H1 (cell line): ENCODE data around the gene NTMT1. TPM values are rescaled to one million over a fixed set of nuclear protein-coding genes. Genes with fewer than 3 reads are reported as not detected.

ENCODE experiments used
- BRCA1 ChIP-seq: IDR thresholded peaks from 2 replicates; pipeline ENCODE4 v1.6.1; 2012; ENCODE audit warnings: low read depth, low read length, improper control_type of control experiment
- CBX5 ChIP-seq: fragments of 300-800, 300-1000 bp; sonication (generic); IDR thresholded peaks from 2 replicates; pipeline ENCODE4 v1.7.1; 2016; ENCODE audit warnings: antibody characterized with exemption, low read length, low read depth
- CEBPB ChIP-seq: IDR thresholded peaks from 2 replicates; pipeline ENCODE4 v1.6.1; 2012; ENCODE audit warnings: low read depth, low read length
- CREB1 ChIP-seq: IDR thresholded peaks from 2 replicates; pipeline ENCODE4 v1.6.1; 2012; ENCODE audit warnings: inconsistent platforms
- RXRA ChIP-seq: IDR thresholded peaks from 2 replicates; pipeline ENCODE4 v1.6.1; 2011; ENCODE audit warnings: low read depth, mild to moderate bottlenecking, low read length, moderate library complexity; ENCODE audit not compliant: insufficient read depth
- SP1 ChIP-seq: IDR thresholded peaks from 2 replicates; pipeline ENCODE4 v1.6.1; 2011; ENCODE audit warnings: low read depth, low read length
- SP4 ChIP-seq: IDR thresholded peaks from 2 replicates; pipeline ENCODE4 v1.6.1; 2012; ENCODE audit warnings: low read length, inconsistent platforms
- TBP ChIP-seq: IDR thresholded peaks from 2 replicates; pipeline ENCODE4 v1.6.1; 2011; ENCODE audit warnings: low read depth, low read length, improper control_type of control experiment
- polyA plus RNA-seq, 7 experiments: library from polyadenylated mRNA; depleted of rRNA in 3 of 7; stranded (reverse) in 5 of 7; unstranded in 2 of 7; fragments of >200 nt in 5 of 7; fragments of 200-250 nt in 2 of 7; gene quantifications; 1 replicate in 5 of 7; 2 replicates in 1 of 7; 4 replicates in 1 of 7; pipeline versions ENCODE4 v1.2.1 to v1.2.3, GENCODE V29; 2011 to 2013; ENCODE audit warnings: missing spikeins in 2 of 7, mixed read lengths in 2 of 7
- total RNA-seq: library from RNA; stranded (reverse); fragmentation: NEBNext Ultra II Directional; extraction: Animal tissue kit (Norgen Biotek cat#: 25700); gene quantifications from 2 replicates; pipeline ENCODE4 v1.2.1, GENCODE V29; 2021
- TF ChIP-seq, protein P1 (sequence below): IDR thresholded peaks from 2 replicates; pipeline ENCODE4 v1.6.1; 2012; ENCODE audit warnings: inconsistent platforms
- TF ChIP-seq, protein P2 (sequence below): fragments of 300-600 bp; sonication (generic); IDR thresholded peaks from 2 replicates; pipeline ENCODE4 v1.7.1; 2012; ENCODE audit warnings: low read length, moderate library complexity, mild to moderate bottlenecking, inconsistent platforms; ENCODE audit not compliant: insufficient replicate concordance

NTMT1 gene
- total and polyA plus RNA-seq, 2 of the 8 experiments (the other 6 are each of a cell fraction or from before 2014, with no cell fraction given): 66.8 to 70.2 TPM

GRCh38 chr9:129596541-129597331, 29.2 kb upstream of the NTMT1 start (continued):
- TF ChIP-seq, protein P1, sequence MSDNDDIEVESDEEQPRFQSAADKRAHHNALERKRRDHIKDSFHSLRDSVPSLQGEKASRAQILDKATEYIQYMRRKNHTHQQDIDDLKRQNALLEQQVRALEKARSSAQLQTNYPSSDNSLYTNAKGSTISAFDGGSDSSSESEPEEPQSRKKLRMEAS: no peak; the same call in 1 of the 2 replicates
- TF ChIP-seq TBP: peak; percentile 36; the same call in 1 of the 2 replicates
- no peak for TF ChIP-seq CEBPB
- no peak for TF ChIP-seq CBX5
- peak; percentile 62 for TF ChIP-seq SP1
- no peak for TF ChIP-seq BRCA1
- peak; percentile 42; the same call in 1 of the 2 replicates for TF ChIP-seq CREB1
- TF ChIP-seq RXRA: no peak
- TF ChIP-seq, protein P2, sequence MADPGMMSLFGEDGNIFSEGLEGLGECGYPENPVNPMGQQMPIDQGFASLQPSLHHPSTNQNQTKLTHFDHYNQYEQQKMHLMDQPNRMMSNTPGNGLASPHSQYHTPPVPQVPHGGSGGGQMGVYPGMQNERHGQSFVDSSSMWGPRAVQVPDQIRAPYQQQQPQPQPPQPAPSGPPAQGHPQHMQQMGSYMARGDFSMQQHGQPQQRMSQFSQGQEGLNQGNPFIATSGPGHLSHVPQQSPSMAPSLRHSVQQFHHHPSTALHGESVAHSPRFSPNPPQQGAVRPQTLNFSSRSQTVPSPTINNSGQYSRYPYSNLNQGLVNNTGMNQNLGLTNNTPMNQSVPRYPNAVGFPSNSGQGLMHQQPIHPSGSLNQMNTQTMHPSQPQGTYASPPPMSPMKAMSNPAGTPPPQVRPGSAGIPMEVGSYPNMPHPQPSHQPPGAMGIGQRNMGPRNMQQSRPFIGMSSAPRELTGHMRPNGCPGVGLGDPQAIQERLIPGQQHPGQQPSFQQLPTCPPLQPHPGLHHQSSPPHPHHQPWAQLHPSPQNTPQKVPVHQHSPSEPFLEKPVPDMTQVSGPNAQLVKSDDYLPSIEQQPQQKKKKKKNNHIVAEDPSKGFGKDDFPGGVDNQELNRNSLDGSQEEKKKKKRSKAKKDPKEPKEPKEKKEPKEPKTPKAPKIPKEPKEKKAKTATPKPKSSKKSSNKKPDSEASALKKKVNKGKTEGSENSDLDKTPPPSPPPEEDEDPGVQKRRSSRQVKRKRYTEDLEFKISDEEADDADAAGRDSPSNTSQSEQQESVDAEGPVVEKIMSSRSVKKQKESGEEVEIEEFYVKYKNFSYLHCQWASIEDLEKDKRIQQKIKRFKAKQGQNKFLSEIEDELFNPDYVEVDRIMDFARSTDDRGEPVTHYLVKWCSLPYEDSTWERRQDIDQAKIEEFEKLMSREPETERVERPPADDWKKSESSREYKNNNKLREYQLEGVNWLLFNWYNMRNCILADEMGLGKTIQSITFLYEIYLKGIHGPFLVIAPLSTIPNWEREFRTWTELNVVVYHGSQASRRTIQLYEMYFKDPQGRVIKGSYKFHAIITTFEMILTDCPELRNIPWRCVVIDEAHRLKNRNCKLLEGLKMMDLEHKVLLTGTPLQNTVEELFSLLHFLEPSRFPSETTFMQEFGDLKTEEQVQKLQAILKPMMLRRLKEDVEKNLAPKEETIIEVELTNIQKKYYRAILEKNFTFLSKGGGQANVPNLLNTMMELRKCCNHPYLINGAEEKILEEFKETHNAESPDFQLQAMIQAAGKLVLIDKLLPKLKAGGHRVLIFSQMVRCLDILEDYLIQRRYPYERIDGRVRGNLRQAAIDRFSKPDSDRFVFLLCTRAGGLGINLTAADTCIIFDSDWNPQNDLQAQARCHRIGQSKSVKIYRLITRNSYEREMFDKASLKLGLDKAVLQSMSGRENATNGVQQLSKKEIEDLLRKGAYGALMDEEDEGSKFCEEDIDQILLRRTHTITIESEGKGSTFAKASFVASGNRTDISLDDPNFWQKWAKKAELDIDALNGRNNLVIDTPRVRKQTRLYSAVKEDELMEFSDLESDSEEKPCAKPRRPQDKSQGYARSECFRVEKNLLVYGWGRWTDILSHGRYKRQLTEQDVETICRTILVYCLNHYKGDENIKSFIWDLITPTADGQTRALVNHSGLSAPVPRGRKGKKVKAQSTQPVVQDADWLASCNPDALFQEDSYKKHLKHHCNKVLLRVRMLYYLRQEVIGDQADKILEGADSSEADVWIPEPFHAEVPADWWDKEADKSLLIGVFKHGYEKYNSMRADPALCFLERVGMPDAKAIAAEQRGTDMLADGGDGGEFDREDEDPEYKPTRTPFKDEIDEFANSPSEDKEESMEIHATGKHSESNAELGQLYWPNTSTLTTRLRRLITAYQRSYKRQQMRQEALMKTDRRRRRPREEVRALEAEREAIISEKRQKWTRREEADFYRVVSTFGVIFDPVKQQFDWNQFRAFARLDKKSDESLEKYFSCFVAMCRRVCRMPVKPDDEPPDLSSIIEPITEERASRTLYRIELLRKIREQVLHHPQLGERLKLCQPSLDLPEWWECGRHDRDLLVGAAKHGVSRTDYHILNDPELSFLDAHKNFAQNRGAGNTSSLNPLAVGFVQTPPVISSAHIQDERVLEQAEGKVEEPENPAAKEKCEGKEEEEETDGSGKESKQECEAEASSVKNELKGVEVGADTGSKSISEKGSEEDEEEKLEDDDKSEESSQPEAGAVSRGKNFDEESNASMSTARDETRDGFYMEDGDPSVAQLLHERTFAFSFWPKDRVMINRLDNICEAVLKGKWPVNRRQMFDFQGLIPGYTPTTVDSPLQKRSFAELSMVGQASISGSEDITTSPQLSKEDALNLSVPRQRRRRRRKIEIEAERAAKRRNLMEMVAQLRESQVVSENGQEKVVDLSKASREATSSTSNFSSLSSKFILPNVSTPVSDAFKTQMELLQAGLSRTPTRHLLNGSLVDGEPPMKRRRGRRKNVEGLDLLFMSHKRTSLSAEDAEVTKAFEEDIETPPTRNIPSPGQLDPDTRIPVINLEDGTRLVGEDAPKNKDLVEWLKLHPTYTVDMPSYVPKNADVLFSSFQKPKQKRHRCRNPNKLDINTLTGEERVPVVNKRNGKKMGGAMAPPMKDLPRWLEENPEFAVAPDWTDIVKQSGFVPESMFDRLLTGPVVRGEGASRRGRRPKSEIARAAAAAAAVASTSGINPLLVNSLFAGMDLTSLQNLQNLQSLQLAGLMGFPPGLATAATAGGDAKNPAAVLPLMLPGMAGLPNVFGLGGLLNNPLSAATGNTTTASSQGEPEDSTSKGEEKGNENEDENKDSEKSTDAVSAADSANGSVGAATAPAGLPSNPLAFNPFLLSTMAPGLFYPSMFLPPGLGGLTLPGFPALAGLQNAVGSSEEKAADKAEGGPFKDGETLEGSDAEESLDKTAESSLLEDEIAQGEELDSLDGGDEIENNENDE: no peak
- peak; percentile 80; the same call in 1 of the 2 replicates for TF ChIP-seq SP4
